CD4-positive, CD25-positive, alpha-beta regulatory T cell (primary cell): Measurements from ENCODE around the gene CREBL2. TPM values are rescaled to one million over a fixed set of nuclear protein-coding genes. Genes with fewer than 3 reads are reported as not detected.
A peak's percentile ranks its signal among the peaks of the same experiment; 100 is the strongest.
"Not testable (repeated sequence)": the region's sequence is repeated elsewhere in the genome, so short reads cannot be mapped to it uniquely, and the experiment has no call there.

Experiments used
- ATAC-seq, 2 donors: fragments of 150-1000 bp; cut with Tn5 transposase; one replicate each; pipeline ENCODE4 v1.10.0; 2021; ENCODE audit warnings: low read depth in 2 of 2, moderate number of reproducible peaks in 2 of 2, moderate library complexity in 1 of 2
- DNase-seq, 3 donors: peaks; one replicate each; pipeline versions ENCODE4 v3.0.0 to v3.0.0-alpha.2; 2012 to 2022; ENCODE audit warnings: mixed read lengths in 1 of 3
- H3K27ac ChIP-seq: one replicate; pipeline ENCODE4 v1.7.0; 2013; ENCODE audit warnings: mild to moderate bottlenecking, low read length; ENCODE audit not compliant: insufficient read depth, poor library complexity, severe bottlenecking
- H3K27me3 ChIP-seq: one replicate; pipeline ENCODE4 v1.7.0; 2013; ENCODE audit warnings: low read length; ENCODE audit not compliant: control insufficient read depth, insufficient read depth
- H3K36me3 ChIP-seq: one replicate; pipeline ENCODE4 v1.7.0; 2013; ENCODE audit warnings: mild to moderate bottlenecking, low read length, moderate library complexity; ENCODE audit not compliant: control insufficient read depth, insufficient read depth
- H3K4me1 ChIP-seq: 2 replicates; pipeline ENCODE4 v1.7.0; 2013; ENCODE audit warnings: mild to moderate bottlenecking, low read length; ENCODE audit not compliant: insufficient read depth, control insufficient read depth, poor library complexity, severe bottlenecking
- H3K4me3 ChIP-seq: one replicate; pipeline ENCODE4 v1.7.0; 2013; ENCODE audit warnings: low read depth, mild to moderate bottlenecking, low read length, moderate library complexity
- H3K9me3 ChIP-seq, 2 experiments: 1 replicate in 1 of 2; 2 replicates in 1 of 2; pipeline ENCODE4 v1.7.0; 2013; ENCODE audit warnings: low read length in 2 of 2, mild to moderate bottlenecking in 1 of 2, moderate library complexity in 1 of 2; ENCODE audit not compliant: control insufficient read depth in 2 of 2
- H3K27ac Mint-ChIP-seq, 3 donors: one replicate each; pipeline ENCODE4 v1.8.0; 2020 to 2022; ENCODE audit warnings: mild to moderate bottlenecking in 3 of 3, mixed read lengths in 3 of 3, moderate library complexity in 2 of 3
- H3K27me3 Mint-ChIP-seq: one replicate; pipeline ENCODE4 v1.8.0; 2022; ENCODE audit warnings: mild to moderate bottlenecking, mixed read lengths
- H3K36me3 Mint-ChIP-seq: one replicate; pipeline ENCODE4 v1.8.0; 2020; ENCODE audit warnings: mixed read lengths
- H3K4me1 Mint-ChIP-seq, 4 donors: one replicate each; pipeline ENCODE4 v1.8.0; 2020 to 2022; ENCODE audit warnings: mixed read lengths in 4 of 4, mild to moderate bottlenecking in 1 of 4
- H3K4me3 Mint-ChIP-seq, 4 donors: one replicate each; pipeline ENCODE4 v1.8.0; 2020 to 2022; ENCODE audit warnings: mild to moderate bottlenecking in 4 of 4, mixed read lengths in 4 of 4, moderate library complexity in 3 of 4
- H3K9me3 Mint-ChIP-seq, 7 donors: one replicate each; pipeline ENCODE4 v1.8.0; 2020 to 2022; ENCODE audit warnings: mixed read lengths in 7 of 7, mild to moderate bottlenecking in 3 of 7, moderate library complexity in 2 of 7
- polyA plus RNA-seq, 4 donors: library from polyadenylated mRNA; unstranded; fragments of 300-500 nt; fragmentation: Illumina TruSeq; gene quantifications; one replicate each; pipeline ENCODE4 v1.2.3, GENCODE V29; 2021
- total RNA-seq: library from RNA; stranded (reverse); gene quantifications from one replicate; pipeline ENCODE4 v1.2.3, GENCODE V29; 2022

Gene CREBL2
- total and polyA plus RNA-seq, 5 donors from 2014 or later: 27.5 to 73.4 (median 66.2) TPM

- Histone ChIP-seq H3K27ac (no peak overlapping the region), H3K4me3 (no peak overlapping the region), H3K36me3 (no peaks in the 10 kb centered on the region), H3K27me3 (no peaks in the 10 kb centered on the region), H3K4me1 (peaks cover 10% of the 10 kb centered on the region), H3K9me3 (no peaks in the 10 kb centered on the region)
- Mint-ChIP-seq H3K27me3 (no peaks in the 10 kb centered on the region), H3K27ac (peak overlapping the region in 1 of 3 donors; percentile 18), H3K36me3 (no peaks in the 10 kb centered on the region), H3K4me1 (peaks cover 8 to 27% (median 18%) of the 10 kb centered on the region in 4 donors), H3K9me3 (no peaks in the 10 kb centered on the region), H3K4me3 (no peak overlapping the region)
- ATAC-seq (no peak), DNase-seq (no peak)
These were observed 33.9 kb upstream of the CREBL2 start for GRCh38 chr12:12577786-12578185.

GRCh38 chr12:12580716-12581115 is 31.0 kb upstream of the CREBL2 start:
- H3K9me3 ChIP-seq, H3K27ac ChIP-seq, DNase-seq, H3K4me3 ChIP-seq, ATAC-seq, H3K9me3 Mint-ChIP-seq, H3K27me3 ChIP-seq, H3K4me3 Mint-ChIP-seq, H3K36me3 ChIP-seq, H3K36me3 Mint-ChIP-seq, H3K27ac Mint-ChIP-seq, H3K27me3 Mint-ChIP-seq: not testable (repeated sequence)
- H3K4me1 Mint-ChIP-seq: peaks cover 17 to 34% (median 24%) of the 10 kb centered on the region in 4 donors
- H3K4me1 ChIP-seq: peaks cover 16% of the 10 kb centered on the region

DNA sequence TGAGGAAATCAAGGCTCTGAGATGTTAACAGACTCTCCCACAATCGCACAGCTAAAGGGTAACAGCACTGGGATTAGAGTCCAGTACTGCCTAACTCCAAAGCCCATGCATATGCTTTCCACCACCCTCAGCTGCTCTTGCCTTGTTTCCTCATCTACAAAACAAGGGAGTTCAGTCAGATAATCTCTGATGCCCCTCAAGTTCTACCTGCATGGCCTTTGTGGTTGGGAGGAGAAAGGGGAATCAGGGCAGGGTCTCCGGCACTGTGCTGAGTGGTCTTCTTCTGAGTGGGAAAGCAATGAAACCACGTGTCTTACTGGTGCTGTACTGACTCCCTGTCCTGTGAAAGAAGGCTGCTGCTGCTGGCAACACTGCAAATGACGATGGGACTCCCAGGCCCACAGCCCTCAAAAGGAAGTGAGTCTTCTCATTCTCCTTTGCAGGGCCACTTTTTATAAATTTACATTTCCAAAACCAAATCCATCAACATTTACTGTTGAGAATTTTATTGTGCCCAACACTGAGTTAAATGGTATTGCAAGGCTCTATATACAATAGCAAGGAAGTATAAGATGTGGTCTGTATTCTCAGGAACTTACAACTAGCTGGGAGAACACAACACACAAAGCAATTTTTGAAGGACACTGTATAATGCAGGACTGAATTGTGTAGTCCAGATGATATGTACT is 29.3 kb upstream of the CREBL2 start:
- Histone ChIP-seq H3K27me3 (no peaks in the 10 kb centered on the region), H3K9me3 (no peaks in the 10 kb centered on the region), H3K27ac (no peak overlapping the region), H3K4me3 (peak overlapping the region; percentile 5), H3K36me3 (no peaks in the 10 kb centered on the region), H3K4me1 (peaks cover 16% of the 10 kb centered on the region)
- H3K4me3 Mint-ChIP-seq: peak overlapping the region; percentile 3 to 61 (median 20)
- H3K9me3 Mint-ChIP-seq: no peaks in the 10 kb centered on the region
- ATAC-seq (peak in 1 of 2 donors; percentile 55), DNase-seq (peak in 1 of 3 donors; percentile 47)
- peak overlapping the region; percentile 60 to 87 (median 66) for H3K27ac Mint-ChIP-seq
- H3K27me3 Mint-ChIP-seq: no peaks in the 10 kb centered on the region
- H3K36me3 Mint-ChIP-seq: no peaks in the 10 kb centered on the region
- peaks cover 17 to 34% (median 24%) of the 10 kb centered on the region in 4 donors for H3K4me1 Mint-ChIP-seq

DNA sequence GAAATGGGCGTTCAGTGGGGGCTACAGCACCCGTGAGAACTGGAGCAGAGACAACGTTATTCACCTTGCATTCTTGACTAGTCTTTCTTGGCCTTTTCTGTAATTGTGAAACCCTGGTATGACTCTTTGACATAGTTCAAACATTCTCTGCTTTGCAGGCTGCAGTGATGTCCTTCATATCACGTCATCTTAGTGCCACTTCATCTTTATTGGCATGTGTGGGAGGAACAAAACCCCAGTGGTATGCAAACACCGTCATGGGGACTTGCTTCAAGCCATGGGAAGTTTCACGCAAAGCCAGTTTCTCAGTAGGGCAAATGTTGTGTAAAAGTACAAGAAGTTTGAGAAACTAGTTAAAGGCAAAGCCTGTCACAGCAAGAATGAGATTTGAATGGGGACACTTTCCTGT is 28.8 kb upstream of the CREBL2 start:
- peak overlapping the region; percentile 5 for H3K4me3 ChIP-seq
- ATAC-seq: peak; percentile 28 to 44

DNA sequence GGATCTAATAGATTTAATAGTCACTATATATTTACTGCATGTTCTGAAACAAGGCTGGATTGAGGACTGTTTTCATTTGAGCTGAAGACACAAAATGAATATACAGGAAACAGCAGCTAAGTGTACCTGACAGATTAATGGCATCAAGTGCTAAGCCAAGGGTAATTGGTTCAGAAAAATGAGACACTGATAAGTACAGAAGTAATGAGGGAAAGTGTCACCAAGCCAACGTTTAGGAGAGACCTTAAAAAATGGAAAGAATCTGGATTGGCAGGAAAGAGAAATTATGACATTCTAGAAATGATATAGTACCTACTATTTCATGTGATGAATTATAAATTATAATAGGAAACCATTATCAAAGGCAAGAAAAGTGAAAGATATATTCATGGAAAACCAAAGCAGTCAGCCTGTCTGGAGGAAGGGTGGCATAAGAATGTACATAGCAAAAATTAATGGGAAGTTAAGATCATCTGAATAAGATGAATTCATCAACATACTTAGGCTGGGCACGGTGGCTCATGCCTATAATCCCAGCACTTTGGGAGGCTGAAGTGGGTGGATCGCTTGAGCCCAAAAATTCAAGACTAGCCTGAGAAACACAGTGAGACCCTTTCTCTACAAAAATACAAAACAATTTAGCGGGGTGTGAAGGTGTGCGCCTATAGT is 28.0 kb upstream of the CREBL2 start:
- Histone ChIP-seq H3K36me3 (no peaks in the 10 kb centered on the region), H3K9me3 (no peaks in the 10 kb centered on the region), H3K27ac (no peak overlapping the region), H3K27me3 (no peaks in the 10 kb centered on the region), H3K4me1 (peaks cover 16% of the 10 kb centered on the region), H3K4me3 (no peak overlapping the region)
- H3K9me3 Mint-ChIP-seq: no peaks in the 10 kb centered on the region
- no peaks in the 10 kb centered on the region for H3K36me3 Mint-ChIP-seq
- ATAC-seq (no peak), DNase-seq (peak in 1 of 3 donors; percentile 13)
- no peak overlapping the region for H3K4me3 Mint-ChIP-seq
- no peaks in the 10 kb centered on the region for H3K27me3 Mint-ChIP-seq
- peak overlapping the region in 1 of 3 donors; percentile 23 for H3K27ac Mint-ChIP-seq
- H3K4me1 Mint-ChIP-seq: peaks cover 17 to 30% (median 24%) of the 10 kb centered on the region in 4 donors

More for the DNA sequence above, 28.8 kb upstream of the CREBL2 start:
- Mint-ChIP-seq H3K4me1 (peaks cover 17 to 30% (median 24%) of the 10 kb centered on the region in 4 donors), H3K9me3 (no peaks in the 10 kb centered on the region), H3K36me3 (no peaks in the 10 kb centered on the region), H3K27ac (peak overlapping the region; percentile 9 to 66 (median 63)), H3K4me3 (peak overlapping the region in 2 of 4 donors; percentile 4 to 61), H3K27me3 (no peaks in the 10 kb centered on the region)
- Histone ChIP-seq H3K9me3 (no peaks in the 10 kb centered on the region), H3K27me3 (no peaks in the 10 kb centered on the region), H3K27ac (no peak overlapping the region), H3K4me1 (peaks cover 16% of the 10 kb centered on the region), H3K36me3 (no peaks in the 10 kb centered on the region)
- peak in 1 of 3 donors; percentile 62 for DNase-seq

DNA sequence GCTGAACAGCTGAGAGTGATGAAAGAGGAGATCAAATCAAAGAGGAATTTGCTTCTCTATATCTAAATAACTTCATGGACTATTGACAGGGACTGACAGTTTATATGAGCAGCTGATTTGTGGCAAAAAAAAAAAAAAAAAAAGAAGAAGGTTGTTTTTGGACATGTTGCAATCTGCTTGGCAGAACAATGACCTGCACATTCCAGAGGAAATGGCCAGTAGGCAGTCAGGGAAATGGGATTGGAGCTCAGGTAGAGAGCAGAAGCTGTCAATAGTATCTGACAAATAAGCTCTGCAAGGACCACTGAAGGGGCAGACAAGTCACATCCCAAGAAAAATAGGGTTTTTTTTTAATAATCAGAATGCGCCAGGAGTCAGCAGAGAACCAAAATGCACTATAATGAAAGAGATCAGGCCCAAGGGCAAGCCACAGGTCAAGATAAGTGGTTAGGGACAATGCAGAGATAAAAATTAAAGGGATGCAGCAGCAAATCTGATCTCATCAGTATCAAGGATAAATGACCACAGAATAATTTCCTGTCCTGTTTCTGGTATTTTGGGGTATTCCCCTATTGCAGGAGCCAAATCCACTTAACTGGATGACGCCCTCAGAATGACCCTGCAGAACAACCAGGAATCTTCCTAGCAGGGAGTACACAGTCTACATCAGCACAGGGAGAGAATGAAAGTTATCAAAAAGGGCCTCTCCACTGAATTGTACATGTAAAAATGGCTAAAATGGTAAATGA is 26.4 kb upstream of the CREBL2 start:
- peaks cover 0 to 2% (median 0%) of the 10 kb centered on the region in 7 donors for H3K9me3 Mint-ChIP-seq
- H3K27me3 Mint-ChIP-seq: peaks cover 4% of the 10 kb centered on the region
- no peak overlapping the region for H3K27ac Mint-ChIP-seq
- no peak for DNase-seq
- ATAC-seq: no peak
- H3K4me1 ChIP-seq: peaks cover 16% of the 10 kb centered on the region
- no peaks in the 10 kb centered on the region for H3K9me3 ChIP-seq
- H3K36me3 Mint-ChIP-seq: no peaks in the 10 kb centered on the region
- H3K4me3 ChIP-seq: no peak overlapping the region
- H3K27ac ChIP-seq: no peak overlapping the region
- H3K4me3 Mint-ChIP-seq: no peak overlapping the region
- peaks cover 16 to 23% (median 20%) of the 10 kb centered on the region in 4 donors for H3K4me1 Mint-ChIP-seq
- H3K36me3 ChIP-seq: no peaks in the 10 kb centered on the region
- no peaks in the 10 kb centered on the region for H3K27me3 ChIP-seq

DNA sequence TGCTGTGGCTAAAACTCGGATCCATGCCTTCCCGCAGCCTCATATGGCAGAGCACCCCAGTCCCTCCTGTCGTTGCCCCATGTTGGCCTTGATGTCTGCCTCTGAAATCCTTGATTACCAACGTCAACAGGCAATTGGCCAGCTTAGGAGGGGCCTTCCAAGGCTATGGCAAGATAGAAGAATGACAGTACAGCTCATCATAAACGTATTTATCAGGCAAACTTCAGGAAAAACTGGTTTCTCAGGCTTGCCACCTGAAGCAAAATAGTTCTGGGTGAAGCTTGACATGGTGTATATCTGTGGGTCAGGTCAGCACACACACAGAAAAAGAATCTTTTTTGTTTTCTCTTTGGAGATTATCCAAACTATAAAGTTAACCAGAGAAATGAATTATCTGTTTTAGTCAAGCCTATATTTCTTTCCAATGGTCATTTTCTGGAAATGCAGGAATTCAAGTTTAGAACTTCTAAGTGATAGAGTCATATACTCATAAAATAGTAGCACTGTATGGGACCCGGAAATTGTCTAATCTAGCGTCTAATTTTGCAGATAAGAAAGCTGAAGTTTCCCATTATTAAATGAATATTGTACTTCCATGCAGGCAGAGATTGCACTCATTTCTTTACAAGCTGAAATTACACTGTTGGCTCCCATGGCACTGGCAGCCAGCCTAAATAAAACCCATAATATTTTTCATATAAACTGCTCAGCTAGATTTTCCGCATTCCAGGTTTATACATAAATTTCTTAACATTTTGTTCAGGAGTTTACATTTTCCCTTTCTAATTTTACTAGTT is 24.6 kb upstream of the CREBL2 start:
- Histone ChIP-seq H3K27ac (no peak overlapping the region), H3K27me3 (no peaks in the 10 kb centered on the region), H3K36me3 (no peaks in the 10 kb centered on the region), H3K4me1 (peaks cover 13% of the 10 kb centered on the region), H3K9me3 (no peaks in the 10 kb centered on the region), H3K4me3 (no peak overlapping the region)
- H3K27ac Mint-ChIP-seq: no peak overlapping the region
- H3K27me3 Mint-ChIP-seq: peaks cover 4% of the 10 kb centered on the region
- H3K36me3 Mint-ChIP-seq: no peaks in the 10 kb centered on the region
- no peak for DNase-seq
- no peak overlapping the region for H3K4me3 Mint-ChIP-seq
- H3K9me3 Mint-ChIP-seq: peaks cover 0 to 2% (median 0%) of the 10 kb centered on the region in 7 donors
- H3K4me1 Mint-ChIP-seq: peaks cover 15 to 19% (median 16%) of the 10 kb centered on the region in 4 donors
- no peak for ATAC-seq
